ENCODE measurements around the gene MEGF11.
A peak's percentile ranks its signal among the peaks of the same experiment; 100 is the strongest.

DNA sequence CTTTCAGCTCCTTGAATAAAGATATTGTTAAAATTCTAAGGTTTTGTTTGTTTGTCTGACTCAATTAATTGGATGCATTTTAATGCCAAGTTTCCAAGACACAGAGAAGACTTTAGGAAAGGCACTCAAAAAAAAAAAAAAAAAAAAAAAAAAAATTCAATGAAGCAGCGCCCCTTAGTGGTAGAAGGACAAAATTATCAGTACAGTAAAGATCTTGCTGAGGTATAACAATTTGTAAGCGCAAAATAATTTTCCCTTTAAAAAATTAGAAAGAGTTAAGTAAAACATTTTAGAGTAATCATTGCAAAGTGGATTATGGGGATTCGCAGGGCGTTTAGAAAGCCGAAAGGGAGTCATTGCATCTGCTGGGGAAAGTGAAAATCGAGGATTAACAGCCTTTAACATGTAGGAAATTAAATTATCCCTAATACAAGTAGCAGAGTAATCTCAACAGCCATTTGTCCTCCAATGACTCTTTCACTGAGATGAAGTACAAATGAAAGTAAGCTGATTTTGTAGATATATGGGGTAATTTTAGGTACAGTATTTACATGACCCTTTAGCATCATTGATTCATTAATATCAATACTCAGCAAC is 34.0 kb upstream of the MEGF11 start:
- TF ChIP-seq, protein P1, sequence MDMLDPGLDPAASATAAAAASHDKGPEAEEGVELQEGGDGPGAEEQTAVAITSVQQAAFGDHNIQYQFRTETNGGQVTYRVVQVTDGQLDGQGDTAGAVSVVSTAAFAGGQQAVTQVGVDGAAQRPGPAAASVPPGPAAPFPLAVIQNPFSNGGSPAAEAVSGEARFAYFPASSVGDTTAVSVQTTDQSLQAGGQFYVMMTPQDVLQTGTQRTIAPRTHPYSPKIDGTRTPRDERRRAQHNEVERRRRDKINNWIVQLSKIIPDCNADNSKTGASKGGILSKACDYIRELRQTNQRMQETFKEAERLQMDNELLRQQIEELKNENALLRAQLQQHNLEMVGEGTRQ (IDR thresholded peaks at IDR 0.05; ENCODE audit: borderline replicate concordance, low read depth, low read length) = no peak
- TF ChIP-seq TAF1 (IDR thresholded peaks at IDR 0.05; ENCODE audit: borderline replicate concordance, low read depth, low read length) = no peak
- TF ChIP-seq, protein P2, sequence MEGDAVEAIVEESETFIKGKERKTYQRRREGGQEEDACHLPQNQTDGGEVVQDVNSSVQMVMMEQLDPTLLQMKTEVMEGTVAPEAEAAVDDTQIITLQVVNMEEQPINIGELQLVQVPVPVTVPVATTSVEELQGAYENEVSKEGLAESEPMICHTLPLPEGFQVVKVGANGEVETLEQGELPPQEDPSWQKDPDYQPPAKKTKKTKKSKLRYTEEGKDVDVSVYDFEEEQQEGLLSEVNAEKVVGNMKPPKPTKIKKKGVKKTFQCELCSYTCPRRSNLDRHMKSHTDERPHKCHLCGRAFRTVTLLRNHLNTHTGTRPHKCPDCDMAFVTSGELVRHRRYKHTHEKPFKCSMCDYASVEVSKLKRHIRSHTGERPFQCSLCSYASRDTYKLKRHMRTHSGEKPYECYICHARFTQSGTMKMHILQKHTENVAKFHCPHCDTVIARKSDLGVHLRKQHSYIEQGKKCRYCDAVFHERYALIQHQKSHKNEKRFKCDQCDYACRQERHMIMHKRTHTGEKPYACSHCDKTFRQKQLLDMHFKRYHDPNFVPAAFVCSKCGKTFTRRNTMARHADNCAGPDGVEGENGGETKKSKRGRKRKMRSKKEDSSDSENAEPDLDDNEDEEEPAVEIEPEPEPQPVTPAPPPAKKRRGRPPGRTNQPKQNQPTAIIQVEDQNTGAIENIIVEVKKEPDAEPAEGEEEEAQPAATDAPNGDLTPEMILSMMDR (IDR thresholded peaks at IDR 0.05) = peak; percentile 73
- no peak for TF ChIP-seq TCF12 (IDR thresholded peaks at IDR 0.05)
